Measurements from ENCODE around the gene PDCD1. TPM values are rescaled to one million over a fixed set of nuclear protein-coding genes. Genes with fewer than 3 reads are reported as not detected.
"Not testable (repeated sequence)": the region's sequence is repeated elsewhere in the genome, so short reads cannot be mapped to it uniquely, and the experiment has no call there.

Gene PDCD1
- total RNA-seq, 1 donor = not detected

DNA sequence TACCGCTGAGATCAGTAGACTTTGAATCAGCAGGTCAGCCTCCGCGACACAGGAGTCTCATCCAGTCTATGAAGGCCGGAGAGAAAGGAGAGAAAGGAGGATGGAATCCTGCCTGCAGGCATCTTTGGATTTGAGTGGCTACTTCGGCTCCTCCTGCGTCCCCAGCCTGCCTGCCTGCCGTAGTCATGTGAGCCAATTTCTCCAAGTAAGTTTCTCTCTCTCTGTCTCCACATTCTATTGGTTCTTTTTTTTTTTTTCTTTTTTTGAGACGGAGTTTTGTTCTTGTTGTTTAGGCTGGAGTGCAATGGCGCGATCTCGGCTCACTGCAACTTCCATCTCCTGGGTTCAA is 16.7 kb downstream of the PDCD1 start:
- TF ChIP-seq, protein P1, sequence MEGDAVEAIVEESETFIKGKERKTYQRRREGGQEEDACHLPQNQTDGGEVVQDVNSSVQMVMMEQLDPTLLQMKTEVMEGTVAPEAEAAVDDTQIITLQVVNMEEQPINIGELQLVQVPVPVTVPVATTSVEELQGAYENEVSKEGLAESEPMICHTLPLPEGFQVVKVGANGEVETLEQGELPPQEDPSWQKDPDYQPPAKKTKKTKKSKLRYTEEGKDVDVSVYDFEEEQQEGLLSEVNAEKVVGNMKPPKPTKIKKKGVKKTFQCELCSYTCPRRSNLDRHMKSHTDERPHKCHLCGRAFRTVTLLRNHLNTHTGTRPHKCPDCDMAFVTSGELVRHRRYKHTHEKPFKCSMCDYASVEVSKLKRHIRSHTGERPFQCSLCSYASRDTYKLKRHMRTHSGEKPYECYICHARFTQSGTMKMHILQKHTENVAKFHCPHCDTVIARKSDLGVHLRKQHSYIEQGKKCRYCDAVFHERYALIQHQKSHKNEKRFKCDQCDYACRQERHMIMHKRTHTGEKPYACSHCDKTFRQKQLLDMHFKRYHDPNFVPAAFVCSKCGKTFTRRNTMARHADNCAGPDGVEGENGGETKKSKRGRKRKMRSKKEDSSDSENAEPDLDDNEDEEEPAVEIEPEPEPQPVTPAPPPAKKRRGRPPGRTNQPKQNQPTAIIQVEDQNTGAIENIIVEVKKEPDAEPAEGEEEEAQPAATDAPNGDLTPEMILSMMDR (IDR thresholded peaks at IDR 0.05; ENCODE audit: insufficient read depth, low read depth, low read length) = no peak
- DNase-seq (ENCODE audit: low read depth) = no peak
- H3K4me3 ChIP-seq (ENCODE audit: low read depth, low read length) = no peak overlapping the region

DNA sequence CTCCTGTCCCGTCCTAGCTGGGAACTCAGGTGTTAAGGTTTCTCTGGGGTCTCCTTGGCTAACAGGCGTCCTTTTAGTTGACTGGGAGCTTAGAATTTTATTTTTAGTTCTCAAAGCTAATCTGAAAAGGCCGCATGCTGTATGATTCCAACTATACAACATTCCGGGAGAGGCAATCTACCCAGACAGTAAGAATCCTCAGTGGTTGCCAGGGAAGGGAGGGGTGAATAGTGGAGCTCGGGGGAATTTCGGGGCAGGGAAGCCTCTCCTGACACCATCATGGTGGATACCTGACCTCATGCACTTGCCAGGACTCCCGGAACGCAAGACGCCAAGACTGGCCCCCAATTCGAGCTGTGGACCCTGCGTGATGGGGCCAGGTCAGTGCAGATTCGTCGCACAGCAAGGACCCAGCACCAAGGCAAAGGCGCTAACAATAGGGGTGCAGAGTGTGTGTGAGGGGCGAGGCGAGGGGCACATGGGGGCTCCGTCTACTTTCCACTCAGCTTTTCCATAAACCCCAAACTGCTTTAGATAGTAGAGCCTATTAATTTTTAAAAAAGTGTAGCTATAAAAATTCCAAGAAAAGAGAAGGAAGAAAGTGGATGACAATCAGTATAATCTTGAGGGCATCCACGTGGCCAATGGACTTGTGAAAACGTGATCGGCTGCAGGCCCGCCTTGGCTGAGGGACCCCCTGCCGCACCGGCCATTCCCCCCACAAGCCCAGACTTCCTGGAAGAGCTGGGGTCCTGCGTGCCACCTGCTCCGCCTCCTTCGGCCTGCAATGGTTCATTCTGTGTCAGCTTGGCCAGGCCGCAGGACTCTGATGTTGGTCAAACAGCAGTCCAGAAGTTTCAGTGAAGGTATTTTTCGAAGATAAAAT is 17.3 kb downstream of the PDCD1 start:
- DNase-seq (ENCODE audit: low read depth) = no peak
- TF ChIP-seq, protein P1 (IDR thresholded peaks at IDR 0.05; ENCODE audit: insufficient read depth, low read depth, low read length) = no peak
- no peak overlapping the region for H3K4me3 ChIP-seq (ENCODE audit: low read depth, low read length)

DNA sequence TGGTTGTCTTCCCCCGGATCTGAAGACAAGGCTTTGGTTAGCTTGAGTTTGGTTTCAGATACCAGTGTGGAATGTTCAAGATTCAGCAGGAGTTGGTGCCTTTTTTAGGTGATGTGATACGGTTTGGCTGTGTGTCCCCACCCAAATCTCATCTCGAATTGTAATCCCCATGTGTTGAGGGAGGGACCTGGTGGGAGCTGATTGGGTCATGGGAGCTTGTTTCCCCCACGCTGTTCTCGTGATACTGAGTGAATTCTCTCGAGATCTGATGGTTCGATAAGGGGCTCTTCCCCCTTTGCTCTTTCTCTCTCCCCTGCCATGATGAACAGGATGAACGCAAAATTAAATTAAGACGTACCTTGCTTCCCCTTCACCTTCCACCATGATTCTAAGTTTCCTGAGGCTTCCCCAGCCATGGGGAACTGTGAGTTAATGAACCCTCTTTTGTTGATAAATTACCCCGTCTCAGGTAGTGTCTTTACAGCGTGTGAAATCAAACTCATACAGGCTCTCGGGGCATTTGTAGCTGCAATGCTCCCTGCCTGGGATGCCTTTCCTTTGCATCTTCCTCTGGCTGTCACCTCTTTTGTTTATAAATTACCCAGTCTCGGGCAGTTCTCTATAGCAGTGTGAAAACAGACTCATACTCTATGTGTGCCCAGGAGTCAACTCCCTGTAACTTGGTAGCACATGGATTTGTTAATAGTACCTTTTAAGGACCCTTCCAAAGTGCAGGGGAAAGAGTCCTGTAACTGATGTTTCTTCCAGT is 21.3 kb downstream of the PDCD1 start:
- no peak overlapping the region for H3K4me3 ChIP-seq (ENCODE audit: low read depth, low read length)
- TF ChIP-seq, protein P1 (IDR thresholded peaks at IDR 0.05; ENCODE audit: insufficient read depth, low read depth, low read length) = no peak

DNA sequence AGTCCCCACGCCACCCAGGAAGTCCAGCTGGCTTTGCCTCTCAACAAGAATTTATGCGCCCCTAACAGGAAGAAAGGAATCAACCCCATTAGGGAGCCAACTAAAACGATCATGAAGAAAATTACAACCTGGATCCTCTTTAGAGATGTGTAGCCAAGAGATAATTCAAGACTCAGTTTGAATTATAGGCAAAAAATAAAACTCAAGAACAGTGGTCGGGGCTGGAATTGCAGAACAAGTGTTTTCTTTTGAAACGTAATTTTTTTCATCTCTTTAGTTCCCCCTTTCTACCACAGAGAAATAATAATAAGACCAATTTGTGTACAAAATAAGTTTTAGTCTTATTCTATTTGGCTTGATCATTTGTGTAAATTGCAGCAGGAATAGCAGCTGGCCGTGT is 22.4 kb downstream of the PDCD1 start:
- no peak for DNase-seq (ENCODE audit: low read depth)
- H3K4me3 ChIP-seq (ENCODE audit: low read depth, low read length) = no peak overlapping the region
- TF ChIP-seq, protein P1 (IDR thresholded peaks at IDR 0.05; ENCODE audit: insufficient read depth, low read depth, low read length) = no peak

More for the DNA sequence above, 21.3 kb downstream of the PDCD1 start:
- DNase-seq (ENCODE audit: low read depth) = no peak

DNA sequence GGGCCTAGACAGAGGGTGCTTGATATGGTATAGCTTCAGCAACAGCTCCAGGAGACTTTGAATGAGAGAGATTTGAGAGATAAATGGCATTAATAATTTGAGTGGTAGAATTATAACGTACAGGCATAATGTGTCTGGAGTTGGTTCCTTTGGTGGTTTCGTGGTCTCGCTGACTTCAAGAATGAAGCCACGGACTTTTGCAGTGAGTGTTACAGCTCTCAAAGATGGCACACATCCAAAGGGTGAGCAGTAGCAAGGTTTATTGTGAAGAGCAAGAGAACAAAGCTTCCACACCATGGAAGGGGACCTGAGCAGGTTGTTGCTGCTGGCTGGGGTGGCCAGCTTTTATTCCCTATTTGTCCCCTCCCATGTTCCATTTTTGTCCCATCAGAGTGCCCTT is 23.1 kb downstream of the PDCD1 start:
- no peak for DNase-seq (ENCODE audit: low read depth)
- no peak overlapping the region for H3K4me3 ChIP-seq (ENCODE audit: low read depth, low read length)
- TF ChIP-seq, protein P1 (IDR thresholded peaks at IDR 0.05; ENCODE audit: insufficient read depth, low read depth, low read length) = no peak

DNA sequence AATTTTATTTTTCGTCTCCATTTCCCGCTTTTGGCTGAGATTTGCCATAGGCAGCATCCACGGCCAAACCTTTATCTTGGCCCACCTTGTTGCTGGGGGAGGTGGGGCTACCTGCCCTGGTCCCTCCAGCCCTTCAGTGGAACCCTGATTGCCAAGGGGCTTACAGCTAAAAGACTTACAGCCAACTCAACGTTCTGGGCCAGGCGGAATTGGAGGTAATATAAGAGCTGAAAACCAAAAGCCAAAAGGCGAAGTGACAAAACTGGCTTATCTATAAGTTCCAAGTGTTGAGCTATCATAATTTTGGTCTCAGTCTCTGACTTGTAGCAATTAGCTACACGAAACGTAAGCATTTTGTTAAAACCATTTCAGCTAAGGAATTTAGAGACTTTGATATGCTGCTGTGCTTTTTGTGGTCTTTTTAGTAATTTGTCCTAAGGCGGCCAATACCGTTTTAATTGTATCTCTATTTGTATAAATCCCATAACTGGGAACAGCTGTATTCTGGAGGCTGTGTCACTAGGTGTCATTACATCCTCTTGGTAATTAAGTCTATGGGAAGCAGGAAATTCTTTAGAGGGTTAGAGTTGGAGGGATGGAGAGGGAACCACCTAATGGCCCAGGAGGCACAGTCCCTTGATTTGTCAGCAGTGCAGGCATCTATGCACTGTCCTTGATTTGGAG is 24.0 kb downstream of the PDCD1 start:
- DNase-seq (ENCODE audit: low read depth) = no peak
- no peak overlapping the region for H3K4me3 ChIP-seq (ENCODE audit: low read depth, low read length)
- TF ChIP-seq, protein P1 (IDR thresholded peaks at IDR 0.05; ENCODE audit: insufficient read depth, low read depth, low read length) = no peak

DNA sequence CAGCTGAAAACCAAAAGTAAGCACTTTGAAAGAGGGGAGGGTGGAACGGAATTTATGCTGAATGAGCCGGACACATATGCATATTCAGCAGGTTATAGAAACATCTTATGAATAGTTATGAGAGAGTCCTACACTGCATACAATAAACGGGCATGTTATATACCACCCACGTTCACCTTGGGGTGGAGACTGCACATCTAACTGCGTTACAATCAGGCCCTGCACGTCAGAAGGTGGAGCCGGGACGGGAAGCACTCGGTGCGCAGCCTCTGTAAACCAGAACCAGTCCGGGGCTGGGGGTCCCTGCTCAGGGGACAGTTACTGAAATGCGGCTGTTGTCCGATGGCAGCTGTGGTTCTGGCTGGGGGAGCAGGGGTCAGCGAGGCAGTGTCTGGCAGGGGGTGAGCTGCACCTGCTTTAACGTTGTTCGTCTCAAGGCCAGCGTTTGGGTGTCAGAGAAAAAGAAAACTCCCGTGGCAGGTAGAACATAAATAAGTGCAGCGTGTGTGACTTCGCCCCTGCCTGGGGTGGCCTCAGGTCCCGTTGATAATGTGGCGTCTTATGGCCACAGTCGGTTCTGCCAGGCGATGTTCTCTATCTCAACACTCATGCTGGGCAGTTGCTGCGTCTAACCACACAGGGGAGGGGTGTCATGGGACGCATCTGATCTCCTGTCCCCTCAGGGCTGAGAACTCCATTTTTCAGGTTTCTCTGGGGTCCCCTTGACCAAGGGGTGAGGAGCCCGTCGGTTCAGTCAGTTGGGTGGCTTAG is 24.8 kb downstream of the PDCD1 start:
- not testable (repeated sequence) for H3K4me3 ChIP-seq (ENCODE audit: low read depth, low read length); DNase-seq (ENCODE audit: low read depth)
